ENCODE results near the gene LMX1A.

Gene LMX1A

DNA sequence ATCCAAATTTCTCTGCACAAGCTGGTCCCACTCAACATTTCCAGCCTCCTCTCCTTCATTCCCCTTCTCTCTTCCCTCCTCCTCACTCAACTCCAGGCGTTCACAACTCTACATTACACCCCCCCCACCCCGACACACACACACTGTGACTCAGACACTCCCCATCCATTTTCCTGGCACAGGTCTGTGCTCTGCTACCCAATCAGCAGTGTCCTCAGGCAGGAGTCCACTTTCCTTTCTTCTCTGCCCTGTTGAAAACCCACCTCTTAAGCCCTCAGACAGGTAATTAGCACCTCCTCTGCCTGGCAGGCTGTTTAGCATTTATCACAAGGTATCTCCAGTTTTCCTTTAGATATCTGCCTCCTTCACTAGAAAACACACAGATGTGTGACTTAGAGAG lies 8.8 kb upstream of the LMX1A start:
- DNase-seq: no peak

- no peak for DNase-seq
Measured at GRCh38 chr1:165364568-165365133, 8.1 kb upstream of the LMX1A start.

DNA sequence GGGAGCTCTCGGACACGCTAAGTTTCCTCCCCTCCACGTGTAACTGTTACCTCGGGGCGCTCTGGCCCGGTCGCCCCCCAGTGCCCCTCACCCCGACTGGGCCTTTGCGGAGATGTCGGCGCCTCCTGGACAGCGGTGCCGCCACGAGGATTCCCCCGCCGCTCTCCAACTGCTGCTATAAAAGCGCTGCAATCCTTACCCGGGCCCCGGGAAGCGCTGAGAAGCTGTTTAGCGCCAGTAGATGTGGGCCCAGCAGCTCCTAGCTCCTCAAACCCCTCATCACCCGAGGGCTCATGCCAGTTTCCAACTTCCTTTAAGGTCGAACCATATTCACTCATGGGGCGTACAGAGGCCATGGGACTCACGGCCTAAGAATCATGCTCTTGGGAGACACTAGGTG lies 361 bp upstream of the LMX1A start:
- no peak for DNase-seq

- no peak for DNase-seq
Measured at GRCh38 chr1:165355139-165355976, 1.2 kb downstream of the LMX1A start.

- DNase-seq: no peak
Measured at GRCh38 chr1:165354739-165355138, 1.8 kb downstream of the LMX1A start.

GRCh38 chr1:165353731-165354671 lies 2.5 kb downstream of the LMX1A start:
- no peak for DNase-seq

- no peak for DNase-seq
Measured at GRCh38 chr1:165352442-165353293, 3.8 kb downstream of the LMX1A start.

GRCh38 chr1:165351863-165352441 lies 4.6 kb downstream of the LMX1A start:
- no peak for DNase-seq

GRCh38 chr1:165350840-165351239 lies 5.7 kb downstream of the LMX1A start:
- no peak for DNase-seq

GRCh38 chr1:165345502-165345901 lies 11.0 kb downstream of the LMX1A start:
- DNase-seq: no peak

GRCh38 chr1:165344736-165345135 lies 11.8 kb downstream of the LMX1A start:
- DNase-seq: no peak

DNA sequence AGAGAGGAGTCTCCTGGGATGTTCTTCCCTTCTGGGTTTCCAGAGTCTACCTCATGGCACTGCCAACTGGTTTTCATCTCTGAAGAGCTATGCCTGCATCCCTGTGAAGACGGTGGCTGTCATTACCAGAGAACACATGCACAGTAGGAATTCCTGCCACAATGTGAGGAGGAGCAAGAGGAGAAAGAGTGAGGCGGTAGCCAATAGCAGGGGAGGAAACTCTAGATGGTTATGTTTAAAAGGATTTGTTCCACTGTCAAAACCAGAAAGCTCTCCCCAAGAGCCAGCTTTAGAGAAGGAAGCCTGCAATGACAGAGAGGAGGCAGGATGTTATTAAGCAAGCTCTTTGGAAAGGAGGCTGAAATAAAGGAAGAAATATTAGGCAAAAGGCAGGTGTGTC lies 12.3 kb downstream of the LMX1A start:
- DNase-seq: no peak

- no peak for DNase-seq
Measured at GRCh38 chr1:165342587-165342986, 13.9 kb downstream of the LMX1A start.

- DNase-seq: no peak
Measured at GRCh38 chr1:165342168-165342567, 14.3 kb downstream of the LMX1A start.

- DNase-seq: no peak
Measured at GRCh38 chr1:165339164-165339563, 17.4 kb downstream of the LMX1A start.

DNA sequence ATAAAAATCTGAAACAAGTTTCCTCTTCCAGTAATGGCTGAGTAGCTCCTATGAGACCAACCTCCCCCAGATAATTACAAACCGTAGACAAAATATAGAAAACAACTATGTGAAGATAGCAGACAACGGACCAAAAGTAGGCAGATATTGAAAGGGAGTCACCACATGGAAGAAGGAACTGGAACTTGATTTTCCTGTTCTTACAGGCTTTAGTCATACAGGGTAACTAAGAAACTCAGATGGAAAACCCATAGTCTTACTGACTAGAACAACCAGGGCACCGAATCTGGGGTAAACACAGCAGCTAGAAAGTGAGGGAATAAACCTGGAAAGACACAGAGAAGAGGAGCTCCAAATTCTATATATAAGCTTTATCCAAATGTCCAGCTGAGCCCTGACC lies 26.0 kb downstream of the LMX1A start:
- DNase-seq: no peak

DNA sequence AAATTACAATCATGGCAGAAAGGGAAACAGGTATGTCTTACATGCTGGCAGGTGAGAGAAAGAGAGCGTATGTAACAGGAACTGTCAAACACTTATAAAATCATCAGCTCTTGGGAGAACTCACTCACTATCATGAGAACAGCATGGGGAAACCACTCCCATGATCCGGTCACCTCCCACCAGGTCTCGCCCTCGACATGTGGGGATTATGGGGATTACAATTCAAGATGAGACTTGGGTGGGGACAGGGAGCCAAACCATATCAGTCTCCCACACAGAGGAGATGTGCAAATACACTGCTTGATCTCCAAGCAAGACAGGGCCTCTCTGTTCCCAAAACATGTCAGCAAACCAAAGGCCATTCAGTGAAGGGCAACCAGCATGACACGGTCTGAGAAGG lies 27.4 kb downstream of the LMX1A start:
- DNase-seq: no peak

GRCh38 chr1:165328136-165328535 lies 28.4 kb downstream of the LMX1A start:
- no peak for DNase-seq

DNA sequence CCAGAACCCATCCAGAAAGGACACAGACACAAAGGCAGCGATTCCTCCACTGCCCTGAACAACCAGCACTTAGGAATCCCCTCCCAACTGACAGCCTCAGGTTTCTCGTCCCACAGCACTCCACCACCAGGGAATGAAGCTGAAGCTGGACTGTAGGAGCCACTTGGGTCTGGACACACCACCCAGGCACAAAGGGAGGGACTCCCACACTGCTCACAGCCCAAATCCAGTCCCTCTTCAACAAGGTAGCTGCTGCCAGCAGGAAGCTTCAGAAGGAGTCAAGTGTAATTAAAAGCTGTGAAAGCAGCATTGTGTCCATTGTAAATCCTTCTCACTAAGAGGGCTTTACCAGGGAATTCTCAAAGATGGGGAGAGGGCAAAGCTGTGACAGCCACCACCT lies 29.0 kb downstream of the LMX1A start:
- DNase-seq: no peak

- no peak for DNase-seq
Measured at GRCh38 chr1:165325460-165326203, 30.9 kb downstream of the LMX1A start.

- DNase-seq: no peak
Measured at GRCh38 chr1:165324050-165324449, 32.5 kb downstream of the LMX1A start.

DNA sequence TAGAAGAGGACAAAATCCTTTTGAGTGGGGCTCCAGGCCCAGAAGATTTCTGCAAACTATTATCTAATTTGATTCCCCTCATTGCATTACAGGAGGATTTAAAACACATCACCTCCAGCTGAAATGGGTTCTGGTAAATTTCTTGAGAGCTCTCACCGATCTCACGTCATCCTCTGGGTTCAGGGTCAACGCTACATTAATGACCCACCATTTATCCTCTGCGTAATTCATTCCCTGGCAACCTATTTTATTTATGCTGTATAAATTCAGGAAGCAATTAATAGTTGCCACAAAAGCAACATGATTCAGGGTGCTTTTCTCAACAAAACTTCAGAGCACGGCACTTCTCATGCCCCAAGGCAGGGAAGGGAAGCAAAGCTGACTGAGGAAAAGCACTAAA lies 38.9 kb downstream of the LMX1A start:
- no peak for DNase-seq
